Left forelimb (tissue), 1 donor: ENCODE data around the gene ZFYVE26.
"Not testable (repeated sequence)": the region's sequence is repeated elsewhere in the genome, so short reads cannot be mapped to it uniquely, and the experiment has no call there.

Source experiments
- DNase-seq: peaks from one replicate; pipeline ENCODE4 v3.0.0-alpha.2; 2018; ENCODE audit warnings: low spot score

The ZFYVE26 gene

DNA sequence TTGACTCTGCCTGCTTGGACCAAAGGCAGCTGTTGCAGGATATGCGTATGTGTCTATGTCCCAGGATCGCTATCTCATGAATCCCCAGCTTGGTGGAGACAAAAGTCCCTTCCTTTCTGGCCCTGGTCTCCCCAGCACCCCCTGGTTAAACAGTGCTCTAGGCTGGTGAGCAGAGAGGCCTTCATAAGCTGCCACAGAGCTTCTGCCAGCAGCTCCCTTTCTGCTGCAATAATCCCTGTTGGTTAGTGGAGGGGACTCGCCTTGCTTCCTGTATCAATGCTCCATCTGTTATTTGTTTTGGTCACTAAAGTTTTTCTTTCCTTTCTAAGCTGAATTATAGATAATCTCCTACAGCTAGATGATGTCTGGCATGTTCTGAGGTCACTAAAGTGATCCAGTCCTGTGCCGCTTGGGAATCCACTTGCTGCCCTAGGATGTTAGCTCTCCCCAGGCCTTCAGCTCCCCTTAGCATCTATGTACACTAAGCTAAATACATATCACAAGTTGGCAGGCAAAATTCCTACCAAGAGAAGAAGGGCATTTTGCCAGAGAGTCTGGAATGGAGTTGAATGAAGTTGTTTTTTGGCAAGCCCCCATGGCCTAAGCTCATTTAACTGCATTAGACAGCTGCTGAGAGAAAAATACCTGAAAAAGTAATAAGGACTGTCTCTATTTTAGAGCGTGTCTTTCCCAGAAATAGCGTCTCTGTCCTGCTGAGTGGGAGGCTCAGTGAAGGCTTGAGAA lies 66.9 kb downstream of the ZFYVE26 start:
- no peak for DNase-seq

DNA sequence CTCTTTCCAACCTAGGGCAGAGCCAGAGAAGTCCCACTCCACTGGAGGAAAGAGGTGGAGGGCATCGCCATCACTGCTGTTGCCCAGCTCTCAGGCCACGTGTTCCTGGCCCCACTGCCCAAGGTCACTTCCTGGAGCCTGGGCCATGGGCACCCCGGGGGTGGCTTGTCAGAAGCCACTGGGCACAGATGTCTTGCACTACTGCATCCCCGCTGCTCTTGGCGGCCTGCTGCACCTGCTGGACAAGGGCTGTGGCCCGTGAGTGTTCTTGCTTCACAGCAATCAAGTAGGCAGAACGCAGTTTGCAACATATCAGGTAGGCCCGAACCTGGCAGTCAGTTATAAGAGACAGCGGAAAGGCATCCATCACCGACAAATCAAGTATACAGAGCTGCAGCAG lies 68.1 kb downstream of the ZFYVE26 start:
- DNase-seq, result no peak

DNA sequence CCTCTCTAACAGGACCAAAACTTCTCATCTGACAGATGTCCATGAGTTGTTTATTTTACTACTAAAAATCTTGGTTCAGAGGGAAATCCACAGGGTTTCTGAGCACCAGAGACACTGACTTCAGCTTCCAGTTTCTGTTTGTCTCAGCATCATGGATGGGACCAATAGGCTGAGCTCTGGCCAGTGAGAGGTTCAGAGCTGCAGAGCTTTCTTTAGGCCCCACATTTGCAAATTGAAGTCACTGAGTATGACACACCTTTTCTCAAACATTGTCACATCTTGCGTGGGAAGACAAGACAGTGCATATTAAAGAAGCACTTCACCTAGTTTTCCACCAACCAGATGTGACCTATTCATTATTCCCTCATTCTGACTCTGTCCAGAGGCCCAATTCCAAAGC lies 69.5 kb downstream of the ZFYVE26 start:
- no peak for DNase-seq

DNA sequence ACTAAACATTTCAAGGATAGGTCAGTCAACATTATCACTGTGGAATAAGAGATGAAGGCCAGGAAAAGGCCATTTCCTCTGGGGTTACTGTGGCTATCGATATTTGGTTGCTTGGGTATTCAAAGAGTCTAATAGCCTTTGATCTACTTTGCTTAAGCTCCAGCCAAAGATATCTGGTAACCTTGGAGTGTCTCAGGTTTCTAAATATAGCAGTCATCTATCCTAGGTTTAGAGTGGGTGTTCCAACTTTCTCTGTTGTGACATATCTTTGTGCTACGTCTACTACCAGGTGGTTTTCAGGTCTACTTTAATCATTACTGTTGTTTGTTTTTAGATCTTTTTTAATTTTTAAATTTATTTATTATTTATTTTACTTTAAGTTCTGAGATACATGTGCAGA lies 72.3 kb downstream of the ZFYVE26 start:
- no peak for DNase-seq

DNA sequence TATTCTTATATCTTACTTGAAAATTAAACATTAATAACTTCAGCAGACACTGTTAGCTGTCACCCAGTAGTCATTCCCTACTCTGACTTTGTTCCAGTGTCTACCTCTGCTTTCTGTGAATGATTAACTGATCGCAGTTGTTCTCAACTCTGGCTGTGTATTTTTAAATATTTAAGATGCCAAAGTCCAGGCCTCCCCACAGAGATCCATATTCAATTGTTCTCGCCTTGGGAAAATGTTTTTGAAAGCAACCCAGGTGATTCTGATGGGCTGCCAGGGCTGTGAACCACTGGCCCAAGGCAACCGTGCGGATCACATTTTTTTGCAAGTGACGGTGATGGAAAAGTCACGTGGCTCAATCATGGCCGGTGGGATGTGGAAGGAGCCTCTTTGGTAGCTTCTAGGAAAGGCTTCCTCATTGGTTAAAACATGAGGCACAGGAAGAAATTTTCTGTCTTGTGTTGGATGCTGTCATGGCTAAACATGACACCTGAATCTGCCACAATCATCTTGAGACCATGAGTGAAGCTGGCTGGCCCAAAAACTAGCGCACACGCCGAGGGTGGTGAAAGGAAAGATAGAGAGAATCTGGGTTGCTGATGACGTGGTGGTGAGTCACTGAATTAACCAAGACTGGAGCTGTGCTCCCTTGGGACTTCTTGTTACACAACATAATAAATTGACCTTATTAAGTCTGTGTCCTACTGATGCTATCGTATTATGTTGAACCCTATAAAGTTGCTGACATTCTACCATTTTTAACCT lies 77.5 kb downstream of the ZFYVE26 start:
- no peak for DNase-seq

DNA sequence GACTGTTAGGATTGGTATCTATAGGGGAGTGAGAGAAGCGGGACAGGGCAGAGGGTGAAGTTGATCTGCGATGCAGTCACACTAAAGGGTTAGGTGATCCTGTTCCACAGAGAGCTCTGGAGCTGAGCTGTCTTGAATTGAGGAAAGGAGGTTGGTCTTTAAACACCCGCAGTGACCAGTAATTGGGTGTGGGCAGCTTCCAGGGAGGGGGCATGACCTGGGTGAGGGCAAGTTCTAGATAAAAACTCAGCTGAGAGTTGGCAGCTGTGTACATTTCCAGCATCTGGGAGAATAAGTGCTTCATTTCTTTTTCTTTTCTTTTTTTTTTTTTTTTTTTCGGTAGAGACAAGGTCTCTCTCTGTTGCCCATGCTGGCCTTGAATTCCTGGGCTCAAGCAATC lies 79.6 kb downstream of the ZFYVE26 start:
- no peak for DNase-seq

DNA sequence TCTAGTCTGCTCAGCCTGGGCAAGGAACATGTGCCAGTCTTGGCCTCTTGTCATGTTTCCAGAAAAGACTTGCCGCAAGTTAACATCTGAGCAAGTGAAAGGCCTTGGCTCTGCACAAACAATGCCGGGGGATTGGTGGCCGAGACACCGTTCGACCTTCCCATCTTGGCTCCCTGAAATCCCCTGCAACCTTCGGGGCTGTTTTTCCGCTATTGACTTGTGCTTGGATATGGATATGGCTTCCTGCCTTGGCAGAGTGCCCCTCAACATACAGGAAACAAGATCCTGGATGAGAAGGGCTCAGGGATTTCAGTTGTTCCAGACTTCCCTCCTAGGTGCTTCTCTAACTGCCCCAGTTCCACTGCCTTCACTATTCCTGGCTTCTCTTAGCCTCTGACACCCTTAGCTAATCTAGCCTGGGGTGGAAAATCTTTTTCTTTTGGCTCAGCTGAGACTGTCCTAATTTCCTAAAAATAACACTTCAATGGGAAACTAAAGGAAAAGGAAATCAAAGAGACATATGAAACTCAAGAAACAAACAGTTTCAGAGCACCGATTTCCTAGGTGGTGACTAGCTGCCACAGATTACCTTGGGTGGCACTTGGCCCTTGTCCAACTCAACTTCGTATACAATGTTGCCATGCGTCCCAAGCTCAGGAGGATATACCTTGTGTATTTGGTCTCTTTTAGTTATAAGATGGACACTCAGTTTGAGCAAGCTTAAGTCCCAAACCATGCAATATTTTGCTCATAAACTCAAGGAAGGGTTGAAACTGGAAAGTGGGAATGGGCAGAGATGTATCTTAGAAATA lies 80.8 kb downstream of the ZFYVE26 start:
- no peak for DNase-seq

DNA sequence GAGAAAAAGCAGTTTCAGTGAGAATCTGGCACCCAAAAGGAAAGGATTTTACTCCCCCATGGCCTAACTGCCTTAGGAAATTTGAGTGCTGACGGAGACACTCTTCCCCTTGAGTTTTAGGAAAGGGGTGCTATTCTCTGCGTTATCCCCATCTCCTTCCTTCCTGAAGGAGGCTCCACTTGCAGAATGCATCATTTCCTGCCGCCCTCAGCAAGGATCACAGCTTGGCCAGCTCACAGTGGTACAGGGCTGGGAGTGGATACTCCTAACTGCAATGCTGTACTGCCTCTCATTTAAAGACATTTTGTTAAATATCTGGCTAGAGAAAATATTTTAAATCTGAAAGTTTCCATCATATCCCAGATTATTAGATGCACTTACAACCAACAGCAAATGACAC lies 81.7 kb downstream of the ZFYVE26 start:
- no peak for DNase-seq

DNA sequence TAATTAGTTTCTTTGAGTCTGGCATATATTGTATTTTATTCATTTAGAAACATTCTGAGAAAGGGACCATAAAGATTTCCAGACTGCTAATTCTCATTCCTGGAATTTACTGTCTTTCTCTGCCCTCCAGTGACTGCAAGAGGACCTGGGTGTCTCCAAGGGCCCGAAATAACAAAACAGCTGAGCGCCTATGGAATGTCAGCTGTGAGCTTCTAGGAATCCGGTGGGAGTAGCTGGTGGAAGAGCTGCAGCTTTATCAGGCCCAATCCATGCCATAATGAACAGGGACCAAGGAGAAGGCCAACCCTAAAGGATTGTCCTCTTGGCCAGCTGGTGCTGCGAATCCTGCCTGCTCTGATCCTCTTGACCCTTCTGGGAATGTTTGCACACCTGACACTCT lies 82.8 kb downstream of the ZFYVE26 start:
- DNase-seq, result no peak

DNA sequence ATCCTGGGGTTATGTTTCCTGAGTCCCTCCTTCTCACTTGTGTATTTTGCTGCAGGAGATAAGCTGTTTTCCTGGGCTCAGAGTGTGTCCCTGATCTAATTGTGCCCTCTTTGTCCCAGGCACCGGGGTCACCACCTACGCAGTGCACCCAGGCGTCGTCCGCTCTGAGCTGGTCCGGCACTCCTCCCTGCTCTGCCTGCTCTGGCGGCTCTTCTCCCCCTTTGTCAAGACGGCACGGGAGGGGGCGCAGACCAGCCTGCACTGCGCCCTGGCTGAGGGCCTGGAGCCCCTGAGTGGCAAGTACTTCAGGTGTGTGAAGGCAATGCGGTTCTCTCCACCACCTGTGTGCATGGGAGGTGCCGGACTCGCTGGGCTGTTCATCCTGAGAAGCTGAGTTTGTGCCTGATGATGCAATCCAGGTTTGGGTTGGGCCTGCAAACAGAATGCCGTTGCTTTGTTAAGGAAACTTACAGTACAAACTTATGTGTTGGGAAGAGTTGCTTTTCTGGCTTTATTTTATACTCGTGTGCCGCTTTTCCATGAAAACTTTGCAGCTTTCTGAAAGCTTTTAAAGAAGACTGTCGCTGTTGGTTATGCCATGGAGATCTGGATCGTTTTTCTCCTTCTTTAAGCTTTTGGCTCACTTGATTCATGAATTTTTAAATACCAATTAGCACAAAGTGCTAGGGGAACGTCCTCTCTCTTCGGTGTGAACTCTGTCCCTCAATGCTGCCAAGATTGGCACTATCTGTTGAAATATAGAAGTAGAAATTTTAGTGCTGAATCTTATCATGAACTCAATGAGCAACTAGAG lies 87.1 kb downstream of the ZFYVE26 start:
- no peak for DNase-seq

DNA sequence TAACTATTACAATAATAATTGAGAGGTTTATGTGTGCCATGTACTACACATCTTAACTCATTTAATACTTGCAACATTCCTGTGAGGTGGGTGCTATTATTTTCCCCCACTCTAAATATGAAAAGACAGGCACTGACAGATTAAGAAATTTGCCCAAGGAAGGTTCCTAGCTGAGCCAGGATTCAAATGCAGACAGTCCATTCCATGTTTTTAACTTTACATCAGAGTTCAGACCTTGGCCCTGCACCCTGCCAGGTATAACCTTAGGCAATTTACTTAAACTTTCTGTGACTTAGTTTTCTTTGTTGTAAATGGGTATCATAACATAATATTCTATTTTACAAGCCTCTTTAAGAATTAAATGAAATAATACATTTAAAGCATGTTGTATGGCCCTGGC lies 88.1 kb downstream of the ZFYVE26 start:
- no peak for DNase-seq

DNA sequence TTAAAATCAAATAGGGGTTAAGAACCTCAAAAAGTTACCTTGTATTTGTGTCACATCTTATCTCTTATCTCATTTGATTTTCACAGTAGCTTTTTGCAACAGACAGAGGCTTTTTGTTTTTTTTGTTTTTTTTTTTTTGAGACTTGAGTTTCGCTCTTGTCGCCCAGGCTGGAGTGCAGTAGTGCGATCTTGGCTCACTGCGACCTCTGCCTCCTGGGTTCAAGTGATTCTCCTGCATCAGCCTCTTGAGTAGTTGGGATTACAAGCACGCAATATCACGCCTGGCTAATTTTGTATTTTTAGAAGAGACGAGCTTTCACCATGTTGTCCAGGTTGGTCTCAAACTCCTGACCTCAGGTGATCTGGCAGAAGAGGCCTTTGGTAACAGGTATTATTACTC lies 89.0 kb downstream of the ZFYVE26 start:
- no peak for DNase-seq

DNA sequence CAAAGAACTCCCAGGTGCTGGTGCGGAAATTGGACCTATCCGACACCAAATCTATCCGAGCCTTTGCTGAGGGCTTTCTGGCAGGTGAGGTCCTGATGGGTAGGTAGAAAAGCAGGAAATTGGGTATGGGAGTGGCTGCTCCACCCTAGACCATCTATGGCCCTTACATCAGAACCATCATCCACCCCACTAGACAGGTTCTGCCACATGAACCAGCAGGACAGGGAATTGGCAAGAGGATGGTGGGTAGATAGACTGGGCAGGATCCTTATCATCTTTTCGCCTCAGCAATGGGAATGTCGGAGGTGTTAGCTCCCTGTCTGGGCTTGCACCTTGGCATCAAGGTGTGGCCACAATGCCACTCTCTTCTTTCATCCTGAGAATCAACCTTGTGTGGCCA lies 91.2 kb downstream of the ZFYVE26 start:
- no peak for DNase-seq

DNA sequence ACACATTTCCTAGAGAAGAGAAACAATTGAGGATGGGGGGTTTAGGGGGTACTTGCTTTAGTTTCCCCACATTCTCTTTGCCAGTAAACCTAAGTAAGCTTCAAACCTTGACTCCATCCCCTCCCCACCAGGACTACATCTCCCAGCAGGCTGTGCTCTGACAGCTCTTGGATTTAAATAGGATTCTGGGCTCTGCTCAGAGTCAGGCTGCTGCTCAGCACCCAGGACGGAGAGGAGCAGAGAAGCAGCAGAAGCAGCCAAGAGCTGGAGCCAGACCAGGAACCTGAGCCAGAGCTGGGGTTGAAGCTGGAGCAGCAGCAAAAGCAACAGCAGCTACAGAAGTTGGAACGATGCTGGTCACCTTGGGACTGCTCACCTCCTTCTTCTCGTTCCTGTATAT lies 94.1 kb downstream of the ZFYVE26 start:
- DNase-seq, result no peak

DNA sequence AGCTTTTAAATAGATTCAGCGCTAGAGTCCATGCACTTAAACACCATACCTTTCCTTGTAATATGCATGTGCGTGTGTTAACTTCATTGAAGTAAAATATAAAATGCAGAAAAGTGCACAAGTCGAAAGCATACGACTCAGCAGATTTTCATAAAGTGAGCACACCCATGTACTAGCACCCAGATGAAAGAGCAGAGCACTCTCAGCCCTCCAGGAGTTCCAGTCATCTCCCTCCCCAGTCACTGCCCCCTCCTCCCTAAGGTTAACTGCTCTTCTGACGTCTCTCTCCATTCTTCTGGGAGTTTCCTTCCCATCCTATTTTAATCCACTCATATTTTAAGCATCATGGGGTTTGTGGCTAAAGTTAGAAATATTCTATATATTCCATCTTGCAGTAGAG lies 94.5 kb downstream of the ZFYVE26 start:
- no peak for DNase-seq

DNA sequence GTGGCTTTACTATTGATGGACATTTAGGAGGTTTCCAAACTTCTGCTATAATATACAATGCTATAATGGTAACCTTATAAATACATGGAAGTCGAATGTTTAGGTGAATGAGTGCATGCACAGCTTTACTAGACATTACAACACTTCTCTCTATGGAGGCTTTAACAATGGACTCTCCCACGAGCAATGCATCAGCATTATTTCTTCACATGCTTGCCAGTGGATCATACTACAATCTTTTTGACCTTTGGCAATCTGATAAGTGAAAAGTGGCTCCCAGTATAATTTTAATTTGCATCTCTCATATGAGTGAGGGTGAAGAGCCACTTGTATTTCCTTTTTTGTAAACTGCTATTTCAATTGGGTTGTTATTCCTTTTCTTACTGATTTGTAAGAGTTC lies 96.5 kb downstream of the ZFYVE26 start:
- DNase-seq, result no peak

DNA sequence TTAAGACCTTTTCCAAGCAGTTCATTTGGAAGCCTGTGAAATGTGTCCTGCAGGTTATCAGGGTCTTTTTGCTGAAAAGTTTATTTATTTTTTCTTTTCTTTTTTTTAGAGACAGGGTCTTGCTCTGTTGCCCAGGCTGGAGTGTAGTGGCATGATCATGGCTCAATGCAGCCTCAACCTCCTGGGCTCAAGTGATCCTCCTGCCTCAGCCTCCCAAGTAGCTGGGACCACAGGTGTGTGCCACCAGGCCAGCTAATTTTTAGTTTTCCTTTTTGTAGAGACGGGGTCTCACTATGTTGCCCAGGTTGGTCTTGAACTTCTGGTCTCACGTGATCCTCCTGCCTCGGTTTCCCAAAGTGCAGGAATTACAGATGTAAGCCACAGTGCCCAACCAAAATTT lies 97.0 kb downstream of the ZFYVE26 start:
- not testable (repeated sequence) for DNase-seq

DNA sequence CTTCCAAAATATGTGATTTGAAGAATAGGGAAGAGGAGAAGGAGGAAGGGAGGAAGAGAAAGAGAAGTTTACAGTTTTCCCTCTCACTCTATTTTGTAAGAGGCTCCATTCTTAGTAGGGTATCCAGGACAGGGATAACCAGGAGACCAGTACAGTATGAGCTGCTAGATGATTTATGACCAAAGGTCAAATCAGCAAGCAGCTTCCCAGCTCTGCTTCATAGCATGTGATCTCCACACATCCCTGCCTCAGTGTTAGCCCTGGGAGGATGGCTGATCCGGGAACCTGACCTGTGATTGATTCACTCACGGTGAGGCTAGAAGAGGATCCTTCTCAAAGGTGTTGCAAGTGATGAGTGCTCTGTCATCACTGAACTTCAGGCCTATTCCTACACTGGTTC lies 98.1 kb downstream of the ZFYVE26 start:
- DNase-seq, result no peak

DNA sequence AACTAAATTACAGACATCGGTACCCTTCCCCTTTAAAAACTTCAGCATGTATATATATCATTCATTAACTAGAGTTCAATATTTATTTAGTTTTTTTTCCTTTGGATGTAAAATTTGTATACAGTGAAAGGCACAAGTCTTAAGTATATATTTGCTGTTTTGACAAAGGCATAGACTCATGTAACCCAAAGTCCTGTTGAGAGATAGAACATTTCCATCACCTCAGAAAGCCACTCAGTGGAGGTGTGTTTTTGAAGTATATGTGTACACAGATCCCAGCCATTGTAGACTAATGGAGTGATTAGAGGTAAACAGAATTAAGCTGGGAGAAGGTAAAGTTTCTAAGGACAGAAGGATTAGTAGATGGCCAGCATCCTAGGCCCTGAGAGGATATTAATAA lies 99.3 kb downstream of the ZFYVE26 start:
- no peak for DNase-seq

DNA sequence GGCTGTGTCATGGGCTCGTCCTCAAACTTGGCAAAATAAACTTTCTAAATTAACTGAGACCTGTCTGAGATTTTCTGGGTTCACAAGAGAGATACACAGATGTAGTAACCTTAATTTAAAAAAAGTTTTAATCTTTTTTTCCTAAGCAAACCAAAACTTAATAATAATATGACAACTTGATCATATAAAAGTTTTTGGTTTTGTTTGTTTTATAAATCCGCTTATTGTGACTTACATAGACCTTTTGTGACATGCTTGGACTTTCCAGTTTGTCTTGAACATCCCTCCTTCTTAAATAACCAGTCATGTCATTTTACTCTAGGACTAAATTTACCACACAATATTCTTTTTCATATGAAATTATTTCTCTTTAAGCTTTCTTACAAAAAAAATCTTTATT lies 106.2 kb downstream of the ZFYVE26 start:
- DNase-seq, result no peak

DNA sequence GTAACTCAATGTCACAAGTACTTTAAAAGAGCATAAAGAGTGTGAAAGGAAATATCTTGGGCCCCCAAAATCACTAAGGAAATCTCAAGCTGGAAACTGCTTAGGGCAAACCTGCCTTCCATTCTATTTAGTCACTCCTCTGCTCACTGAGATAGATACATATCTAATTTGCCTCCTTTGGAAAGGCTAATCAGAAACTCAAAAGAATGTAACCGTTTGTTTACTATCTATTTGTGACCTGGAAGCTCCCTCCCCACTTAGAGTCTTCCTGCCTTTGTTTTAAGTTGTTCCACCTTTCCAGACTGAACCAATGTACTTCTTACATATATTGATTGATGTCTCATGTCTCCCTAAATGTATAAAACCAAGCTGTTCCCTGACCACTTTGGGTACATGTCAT lies 106.6 kb downstream of the ZFYVE26 start:
- not testable (repeated sequence) for DNase-seq

DNA sequence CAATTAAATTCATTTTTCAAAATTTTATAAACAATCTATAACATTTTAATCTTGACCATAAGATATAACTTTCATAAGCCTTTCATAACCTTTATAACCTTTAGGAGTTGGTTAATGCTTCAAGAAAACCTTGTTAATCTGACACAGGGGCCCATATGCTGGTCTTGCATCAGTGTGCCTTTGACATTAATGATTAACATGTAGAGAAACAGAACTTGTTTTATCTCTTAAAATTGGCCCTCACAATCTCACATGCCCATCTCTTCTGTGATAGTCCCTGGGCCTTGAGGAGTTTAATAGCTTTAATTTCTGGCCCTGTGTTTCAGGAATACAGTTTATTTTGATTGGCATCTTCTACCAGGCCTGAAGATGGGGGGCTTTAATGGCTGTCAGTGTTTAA lies 107.0 kb downstream of the ZFYVE26 start:
- not testable (repeated sequence) for DNase-seq
